H1 (cell line): ENCODE data around the gene MUC5AC. TPM values are rescaled to one million over a fixed set of nuclear protein-coding genes. Genes with fewer than 3 reads are reported as not detected.

Experiments
- CBX8 ChIP-seq: fragments of 300-800, 300-1000 bp; sonication (generic); IDR thresholded peaks from 2 replicates; pipeline ENCODE4 v1.7.1; 2016; ENCODE audit warnings: low read depth, low read length, borderline replicate concordance
- CTCF ChIP-seq, 3 experiments: IDR thresholded peaks; 1 replicate in 2 of 3; 2 replicates in 1 of 3; pipeline versions ENCODE4 v1.5.1 to v1.6.1; 2011; ENCODE audit warnings: low read length in 3 of 3, mild to moderate bottlenecking in 3 of 3, inconsistent platforms in 2 of 3, low read depth in 1 of 3, moderate library complexity in 1 of 3; ENCODE audit not compliant: insufficient read depth in 1 of 3; ENCODE audit errors: control extremely low read depth in 1 of 3
- KDM1A ChIP-seq: fragments of 200-600, 300-600 bp; sonication (generic); IDR thresholded peaks from 2 replicates; pipeline ENCODE4 v1.7.1; 2016; ENCODE audit warnings: mild to moderate bottlenecking, low read length, borderline replicate concordance
- polyA plus RNA-seq, 7 experiments: library from polyadenylated mRNA; depleted of rRNA in 3 of 7; stranded (reverse) in 5 of 7; unstranded in 2 of 7; fragments of >200 nt in 5 of 7; fragments of 200-250 nt in 2 of 7; gene quantifications; 1 replicate in 5 of 7; 2 replicates in 1 of 7; 4 replicates in 1 of 7; pipeline versions ENCODE4 v1.2.1 to v1.2.3, GENCODE V29; 2011 to 2013; ENCODE audit warnings: missing spikeins in 2 of 7, mixed read lengths in 2 of 7
- total RNA-seq: library from RNA; stranded (reverse); fragmentation: NEBNext Ultra II Directional; extraction: Animal tissue kit (Norgen Biotek cat#: 25700); gene quantifications from 2 replicates; pipeline ENCODE4 v1.2.1, GENCODE V29; 2021

MUC5AC gene
- total and polyA plus RNA-seq, 2 of the 8 experiments (the other 6 are each of a cell fraction or from before 2014, with no cell fraction given): not detected

GRCh38 chr11:1109918-1110705 lies 47.6 kb upstream of the MUC5AC start (continued):
- TF ChIP-seq CBX8: no peak
- TF ChIP-seq KDM1A: no peak
- TF ChIP-seq CTCF (IDR thresholded peaks at IDR 0.05; ENCODE audit: control extremely low read depth in 1 of 3, insufficient read depth in 1 of 3, low read depth in 1 of 3, low read length in 3 of 3): no peak
